B cell (primary cell): Measurements from ENCODE around the gene ELP1.

Experiments used
- EZH2 ChIP-seq: IDR thresholded peaks from 2 replicates; pipeline ENCODE4 v1.6.1; 2012; ENCODE audit warnings: borderline replicate concordance, low read depth, mild to moderate bottlenecking, moderate library complexity, low read length; ENCODE audit not compliant: insufficient read depth, poor library complexity, severe bottlenecking
- TF ChIP-seq, protein P1 (sequence below): fragments of 200-600 bp; IDR thresholded peaks from one replicate; pipeline ENCODE4 v1.8.0; 2022; ENCODE audit warnings: antibody characterized with exemption, mild to moderate bottlenecking

DNA sequence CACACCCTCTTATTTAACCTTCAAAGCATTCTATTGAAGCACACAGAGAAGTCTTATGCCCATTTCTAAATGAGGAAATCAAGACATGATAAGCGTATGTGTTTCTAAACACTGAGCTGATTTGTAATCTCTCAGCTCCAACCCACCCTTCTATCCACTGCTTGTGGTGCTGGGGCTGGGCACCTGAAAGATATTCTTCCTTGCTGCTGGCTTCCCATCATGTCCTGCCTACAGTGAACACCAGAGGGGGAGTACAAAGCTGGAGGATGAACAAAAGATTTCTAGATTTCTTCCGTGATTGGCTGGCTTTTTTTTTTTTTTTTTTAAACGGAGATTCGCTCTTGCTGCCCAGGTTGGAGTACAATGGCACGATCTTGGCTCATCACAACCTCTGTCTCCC is 57.5 kb downstream of the ELP1 start:
- TF ChIP-seq, protein P1, sequence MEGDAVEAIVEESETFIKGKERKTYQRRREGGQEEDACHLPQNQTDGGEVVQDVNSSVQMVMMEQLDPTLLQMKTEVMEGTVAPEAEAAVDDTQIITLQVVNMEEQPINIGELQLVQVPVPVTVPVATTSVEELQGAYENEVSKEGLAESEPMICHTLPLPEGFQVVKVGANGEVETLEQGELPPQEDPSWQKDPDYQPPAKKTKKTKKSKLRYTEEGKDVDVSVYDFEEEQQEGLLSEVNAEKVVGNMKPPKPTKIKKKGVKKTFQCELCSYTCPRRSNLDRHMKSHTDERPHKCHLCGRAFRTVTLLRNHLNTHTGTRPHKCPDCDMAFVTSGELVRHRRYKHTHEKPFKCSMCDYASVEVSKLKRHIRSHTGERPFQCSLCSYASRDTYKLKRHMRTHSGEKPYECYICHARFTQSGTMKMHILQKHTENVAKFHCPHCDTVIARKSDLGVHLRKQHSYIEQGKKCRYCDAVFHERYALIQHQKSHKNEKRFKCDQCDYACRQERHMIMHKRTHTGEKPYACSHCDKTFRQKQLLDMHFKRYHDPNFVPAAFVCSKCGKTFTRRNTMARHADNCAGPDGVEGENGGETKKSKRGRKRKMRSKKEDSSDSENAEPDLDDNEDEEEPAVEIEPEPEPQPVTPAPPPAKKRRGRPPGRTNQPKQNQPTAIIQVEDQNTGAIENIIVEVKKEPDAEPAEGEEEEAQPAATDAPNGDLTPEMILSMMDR: no peak
- TF ChIP-seq EZH2: no peak
